Measurements from ENCODE around the gene MRPL36.

DNA sequence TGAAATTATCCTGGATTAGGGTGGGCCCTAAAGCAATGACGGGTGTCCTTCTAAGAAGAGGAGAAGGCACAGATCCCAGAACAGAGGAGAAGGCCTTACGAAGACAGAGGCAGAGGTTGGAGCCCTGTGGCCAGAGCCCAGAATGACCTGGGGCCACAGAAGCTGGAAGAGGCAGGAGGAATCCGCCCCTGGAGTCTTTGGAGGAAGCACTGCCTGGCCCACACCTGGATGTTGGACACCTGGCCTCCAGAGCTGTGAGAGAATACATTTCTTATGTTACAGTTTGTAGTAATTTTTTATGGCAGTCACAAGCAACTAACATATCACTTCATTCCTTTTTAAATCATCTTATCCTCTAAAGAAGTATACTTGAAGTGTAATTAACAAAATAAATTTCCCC is 8.5 kb downstream of the MRPL36 start:
- TF ChIP-seq, protein P1, sequence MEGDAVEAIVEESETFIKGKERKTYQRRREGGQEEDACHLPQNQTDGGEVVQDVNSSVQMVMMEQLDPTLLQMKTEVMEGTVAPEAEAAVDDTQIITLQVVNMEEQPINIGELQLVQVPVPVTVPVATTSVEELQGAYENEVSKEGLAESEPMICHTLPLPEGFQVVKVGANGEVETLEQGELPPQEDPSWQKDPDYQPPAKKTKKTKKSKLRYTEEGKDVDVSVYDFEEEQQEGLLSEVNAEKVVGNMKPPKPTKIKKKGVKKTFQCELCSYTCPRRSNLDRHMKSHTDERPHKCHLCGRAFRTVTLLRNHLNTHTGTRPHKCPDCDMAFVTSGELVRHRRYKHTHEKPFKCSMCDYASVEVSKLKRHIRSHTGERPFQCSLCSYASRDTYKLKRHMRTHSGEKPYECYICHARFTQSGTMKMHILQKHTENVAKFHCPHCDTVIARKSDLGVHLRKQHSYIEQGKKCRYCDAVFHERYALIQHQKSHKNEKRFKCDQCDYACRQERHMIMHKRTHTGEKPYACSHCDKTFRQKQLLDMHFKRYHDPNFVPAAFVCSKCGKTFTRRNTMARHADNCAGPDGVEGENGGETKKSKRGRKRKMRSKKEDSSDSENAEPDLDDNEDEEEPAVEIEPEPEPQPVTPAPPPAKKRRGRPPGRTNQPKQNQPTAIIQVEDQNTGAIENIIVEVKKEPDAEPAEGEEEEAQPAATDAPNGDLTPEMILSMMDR (IDR thresholded peaks at IDR 0.05) = no peak
- no peak for TF ChIP-seq POLR2A (IDR thresholded peaks at IDR 0.05)
